ENCODE data around the gene CLRN2.
"Not testable (repeated sequence)": the region's sequence is repeated elsewhere in the genome, so short reads cannot be mapped to it uniquely, and the experiment has no call there.

Gene CLRN2

GRCh38 chr4:17504081-17504480 is 10.9 kb upstream of the CLRN2 start:
- DNase-seq (ENCODE audit: low read depth in 3 of 3), result no peak

DNA sequence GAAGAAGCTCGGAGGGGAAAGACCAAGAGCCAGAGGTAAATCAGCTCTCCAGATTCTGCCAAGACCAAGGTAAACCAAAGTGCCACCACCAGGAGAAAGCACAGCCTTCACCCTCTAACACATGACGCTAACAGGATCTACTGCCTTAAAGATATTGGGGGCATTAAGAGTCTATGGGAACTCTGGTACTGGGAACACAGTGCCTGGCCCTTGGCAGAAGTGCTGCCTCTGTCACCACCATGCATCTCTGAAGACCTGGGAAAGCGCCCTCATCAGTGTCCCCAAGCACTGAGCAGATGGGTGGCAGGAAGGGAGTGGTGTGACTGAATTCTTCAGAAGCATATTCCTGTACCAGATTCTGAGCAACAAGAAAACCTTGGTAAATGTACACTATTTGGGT is 4.4 kb upstream of the CLRN2 start:
- DNase-seq (ENCODE audit: low read depth in 3 of 3), result no peak

GRCh38 chr4:17511051-17511450 is 3.9 kb upstream of the CLRN2 start:
- no peak for DNase-seq (ENCODE audit: low read depth in 3 of 3)

DNA sequence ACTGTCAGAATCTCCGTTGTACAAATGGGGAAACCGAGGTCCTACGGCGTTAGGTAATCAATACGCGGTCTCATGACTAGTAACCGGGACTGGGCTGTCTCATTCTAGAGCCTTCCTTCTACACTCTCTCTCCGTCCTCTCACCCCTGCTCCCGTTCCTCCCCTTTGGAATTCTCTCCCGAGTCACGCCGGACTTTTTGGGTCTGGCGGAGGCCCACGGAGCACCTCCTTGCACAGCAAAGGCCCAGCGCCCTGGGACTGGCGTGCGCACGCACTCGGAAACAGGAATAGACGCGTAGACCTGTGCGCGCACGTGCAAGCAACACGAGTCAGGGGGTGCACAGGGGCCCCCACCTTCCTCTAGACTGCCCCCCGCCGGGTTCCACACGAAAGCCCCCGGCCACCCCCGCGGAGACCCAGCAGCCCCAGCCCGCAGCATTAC is 3.4 kb upstream of the CLRN2 start:
- peak; percentile 27 to 53 (median 37) for DNase-seq (ENCODE audit: low read depth in 3 of 3)

DNA sequence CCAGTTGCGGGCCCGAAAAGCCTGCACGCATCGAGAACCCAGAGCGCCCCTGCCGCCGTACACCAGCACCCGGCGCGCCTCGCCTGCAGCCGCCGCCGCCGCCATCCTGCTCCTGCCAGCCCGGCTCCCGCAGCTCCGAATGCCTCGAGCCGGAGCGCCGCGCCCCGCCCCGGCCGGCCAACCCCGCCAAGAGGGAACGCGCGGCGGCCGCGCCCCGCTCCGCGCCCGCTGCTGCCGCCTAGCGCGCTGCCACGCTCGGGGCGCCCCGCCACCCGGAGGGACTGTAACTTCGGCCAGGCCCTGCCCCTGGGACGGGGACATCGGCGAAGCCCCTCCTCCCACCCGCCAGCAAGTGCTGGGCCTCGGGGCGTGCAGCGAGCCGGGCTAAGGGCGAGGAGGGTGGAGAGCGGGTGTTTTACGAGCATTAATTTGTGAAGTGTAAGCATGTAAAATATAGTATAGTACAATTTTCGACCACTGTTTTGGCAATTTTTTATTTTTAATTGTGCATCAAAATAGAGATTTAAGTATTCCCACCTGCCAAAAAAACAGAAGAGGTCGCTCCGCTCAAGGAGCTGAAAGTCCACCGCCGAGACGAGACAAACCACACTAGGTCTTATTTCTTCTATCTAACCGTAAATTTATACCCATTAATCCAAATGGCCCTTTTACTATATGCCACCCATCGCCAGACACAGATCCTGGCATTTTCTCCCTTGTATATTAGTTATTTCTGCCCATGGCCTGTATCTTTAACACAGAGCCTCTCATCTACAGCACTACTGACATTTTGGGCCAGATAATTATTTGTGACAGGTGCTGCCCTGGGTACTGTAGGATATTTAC is 2.8 kb upstream of the CLRN2 start, which contains the start of gene QDPR:
Gene QDPR (minus strand): TSS at position 141 of the 846 bp plus-strand sequence. CDS start 36 bp downstream, at position 105.
- DNase-seq (ENCODE audit: low read depth in 3 of 3), result peak; percentile 42 to 57 (median 49)

- DNase-seq (ENCODE audit: low read depth in 3 of 3), result no peak
Observed at GRCh38 chr4:17512973-17513665, 1.8 kb upstream of the CLRN2 start.

GRCh38 chr4:17515445-17516407 is 761 bp downstream of the CLRN2 start:
- no peak for DNase-seq (ENCODE audit: low read depth in 3 of 3)

- DNase-seq (ENCODE audit: low read depth in 3 of 3), result no peak
Observed at GRCh38 chr4:17516980-17517379, 2.0 kb downstream of the CLRN2 start.

- no peak for DNase-seq (ENCODE audit: low read depth in 3 of 3)
Observed at GRCh38 chr4:17517664-17518063, 2.7 kb downstream of the CLRN2 start.

- DNase-seq (ENCODE audit: low read depth in 3 of 3), result no peak
Observed at GRCh38 chr4:17521595-17521994, 6.6 kb downstream of the CLRN2 start.

- no peak for DNase-seq (ENCODE audit: low read depth in 3 of 3)
Observed at GRCh38 chr4:17523662-17524061, 8.7 kb downstream of the CLRN2 start.

GRCh38 chr4:17526695-17527477 is 11.9 kb downstream of the CLRN2 start:
- DNase-seq (ENCODE audit: low read depth in 3 of 3), result no peak

DNA sequence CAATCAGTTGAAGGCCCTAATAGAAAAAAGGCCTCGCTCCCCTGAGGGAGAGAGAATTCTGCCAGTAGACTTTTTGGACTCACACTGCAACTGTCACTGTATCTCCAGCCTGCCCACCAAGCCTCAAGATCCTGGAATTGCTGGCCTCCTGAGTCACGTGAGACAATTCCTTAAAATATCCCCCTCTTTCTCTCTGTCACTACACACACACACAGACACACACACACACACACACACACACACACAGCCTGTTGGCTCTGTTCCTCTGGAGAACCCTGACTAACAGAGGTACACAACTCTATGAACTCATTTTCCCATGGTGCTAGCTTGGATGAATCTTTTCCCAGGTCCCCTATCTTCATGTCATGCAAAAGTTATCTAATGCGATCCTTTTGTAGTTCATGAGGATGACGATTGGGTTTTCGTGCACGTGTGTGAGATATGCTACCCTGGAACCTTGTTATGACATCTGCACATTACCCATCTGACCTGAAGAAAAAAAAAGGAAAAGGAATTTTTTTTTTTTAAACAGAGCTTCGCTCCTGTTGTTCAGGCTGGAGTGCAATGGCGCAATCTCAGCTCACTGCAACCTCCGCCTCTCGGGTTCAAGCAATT is 13.7 kb downstream of the CLRN2 start:
- no peak for DNase-seq (ENCODE audit: low read depth in 3 of 3)

DNA sequence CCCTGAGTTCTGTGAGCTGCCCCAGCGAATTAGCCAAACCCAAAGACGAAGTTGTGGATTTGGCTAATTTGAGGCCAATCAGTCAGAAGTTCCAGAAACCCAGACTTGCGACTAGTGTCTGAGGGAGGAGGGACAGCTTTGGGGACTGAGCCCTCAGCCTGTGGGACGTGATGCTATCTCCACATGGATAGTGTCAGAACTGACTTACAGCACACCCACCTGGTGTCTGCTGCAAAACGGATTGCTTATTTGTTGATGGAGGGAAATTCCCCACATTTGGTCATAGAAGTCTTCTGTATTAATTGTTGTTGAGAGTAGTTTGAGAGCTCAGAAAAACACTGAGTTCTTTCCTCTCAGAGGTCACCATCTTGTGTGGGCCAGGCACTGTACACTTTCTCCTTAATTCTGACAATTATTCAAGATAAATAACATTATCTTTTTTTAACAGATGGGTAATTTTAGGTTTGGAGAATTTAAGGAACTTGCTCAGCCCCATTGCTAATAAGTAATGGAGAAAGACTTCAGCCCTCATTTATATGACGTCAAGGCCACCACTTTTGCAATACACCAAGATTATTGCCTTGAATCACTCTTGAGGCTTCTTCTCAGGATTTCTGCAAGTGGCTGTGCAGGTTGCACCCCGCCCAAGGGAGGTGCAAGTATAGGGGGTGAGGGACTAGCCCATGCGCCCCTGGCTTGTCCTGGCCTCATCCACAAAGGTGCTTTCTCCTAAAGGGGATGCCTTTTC is 16.7 kb downstream of the CLRN2 start:
- DNase-seq (ENCODE audit: low read depth in 3 of 3), result no peak

DNA sequence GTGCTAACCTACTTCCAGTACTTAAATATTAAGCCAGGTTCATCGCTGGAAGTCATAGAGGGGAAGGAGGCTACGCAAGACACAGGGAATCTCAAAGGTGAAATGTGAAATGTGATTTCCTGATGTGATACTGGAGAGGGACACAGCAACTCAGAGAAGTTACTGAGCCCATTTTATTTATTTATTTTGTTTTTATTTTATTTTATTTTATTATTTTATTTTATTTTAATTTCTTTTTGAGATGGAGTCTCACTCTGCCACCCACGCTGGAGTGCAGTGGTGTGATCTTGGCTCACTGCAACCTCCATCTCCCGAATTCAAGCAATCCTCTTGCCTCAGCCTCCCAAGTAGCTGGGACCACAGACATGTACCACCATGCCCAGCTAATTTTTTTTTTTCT is 19.7 kb downstream of the CLRN2 start:
- no peak for DNase-seq (ENCODE audit: low read depth in 3 of 3)

DNA sequence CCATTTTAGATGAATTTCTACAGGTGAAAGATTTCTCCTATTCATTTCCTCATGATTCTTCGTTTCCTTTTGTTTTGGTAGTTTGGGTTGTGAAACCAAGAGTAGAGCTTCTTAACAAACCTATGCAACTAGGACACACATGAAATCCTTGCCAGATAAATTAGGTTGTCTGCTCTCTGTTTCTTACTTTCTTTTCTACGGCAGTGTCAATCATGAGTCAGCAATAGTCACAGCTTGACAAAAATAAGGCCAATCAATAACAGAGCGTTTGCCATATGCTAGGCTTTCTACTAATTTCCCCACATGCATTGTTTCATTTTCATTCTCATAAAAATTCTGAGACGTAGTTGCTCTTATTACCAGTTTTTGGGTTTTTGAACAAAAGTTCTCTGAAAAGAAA is 20.3 kb downstream of the CLRN2 start:
- DNase-seq (ENCODE audit: low read depth in 3 of 3), result no peak

DNA sequence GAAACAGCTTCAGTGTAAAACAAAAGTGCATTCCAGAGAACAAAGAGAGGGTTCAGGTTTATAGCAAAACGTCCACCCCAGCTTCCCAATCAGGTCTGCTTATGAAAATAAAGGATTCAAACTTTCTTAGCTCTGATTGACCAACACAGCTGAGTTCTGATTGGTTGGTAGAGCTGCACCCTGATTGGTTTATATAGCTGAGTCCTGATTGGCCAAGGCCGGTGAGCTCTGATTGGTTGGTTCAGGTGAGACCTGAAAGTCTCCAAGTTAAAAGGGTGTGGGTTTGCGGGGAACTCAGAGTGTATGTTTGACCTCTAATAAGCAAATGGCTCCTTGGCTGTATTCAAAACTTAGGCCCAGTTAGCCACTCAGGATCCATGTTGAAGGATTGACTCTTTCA is 20.9 kb downstream of the CLRN2 start:
- no peak for DNase-seq (ENCODE audit: low read depth in 3 of 3)

DNA sequence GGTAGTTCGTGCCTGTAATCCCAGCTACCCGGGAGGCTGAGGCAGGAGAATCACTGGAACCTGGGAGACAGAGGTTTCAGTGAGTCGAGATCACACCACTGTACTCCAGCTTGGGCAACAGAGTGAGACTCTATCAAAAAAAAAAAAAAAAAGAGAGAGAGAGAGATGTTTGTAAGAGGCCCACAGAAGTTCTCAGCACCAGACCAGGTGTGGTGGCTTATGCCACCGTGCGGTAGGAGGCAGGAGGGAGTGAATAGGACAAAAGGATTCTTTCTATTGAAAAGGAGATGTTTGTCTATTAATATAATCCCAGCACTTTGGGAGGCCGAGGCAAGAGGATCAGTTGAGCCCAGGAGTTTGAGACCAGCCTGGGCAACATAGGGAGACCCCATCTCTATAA is 22.1 kb downstream of the CLRN2 start:
- not testable (repeated sequence) for DNase-seq (ENCODE audit: low read depth in 3 of 3)

GRCh38 chr4:17544205-17544604 is 29.2 kb downstream of the CLRN2 start:
- DNase-seq (ENCODE audit: low read depth in 3 of 3), result no peak

DNA sequence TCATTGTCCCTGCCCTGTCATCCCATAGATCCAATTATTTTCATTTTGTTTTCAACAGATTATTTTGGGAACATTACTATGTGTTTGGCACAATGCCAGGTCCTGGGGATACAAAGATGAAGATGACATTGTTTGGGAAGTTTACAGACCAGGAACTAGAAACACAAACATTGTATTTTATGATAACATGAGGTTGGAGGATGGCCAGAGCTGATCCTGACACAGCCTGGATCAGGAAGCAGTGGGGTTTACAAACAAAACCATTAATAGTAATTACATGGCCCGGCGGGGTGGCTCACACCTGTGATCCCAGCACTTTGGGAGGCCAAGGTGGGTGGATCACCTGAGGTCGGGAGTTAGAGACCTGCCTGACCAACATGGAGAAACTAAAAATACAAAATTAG is 29.9 kb downstream of the CLRN2 start:
- DNase-seq (ENCODE audit: low read depth in 3 of 3), result no peak

All from stimulated activated CD4-positive, alpha-beta T cell treated with anti-CD3 and anti-CD28 coated beads, TNF-alpha, amount 100 ng/mL, for 4 hours (primary cell).